Lower leg skin (tissue), 4 donors: ENCODE results near the gene AGMO. TPM values are rescaled to one million over a fixed set of nuclear protein-coding genes. Genes with fewer than 3 reads are reported as not detected.

Experiments used
- DNase-seq, 2 donors: peaks; one replicate each; pipeline ENCODE4 v3.0.0-alpha.2; 2019; ENCODE audit warnings: low spot score in 2 of 2
- H3K4me3 ChIP-seq: fragments of 200-600 bp; sonication (generic); 2 replicates; pipeline ENCODE4 v1.5.1; 2017; ENCODE audit warnings: mild to moderate bottlenecking, low read depth; ENCODE audit not compliant: poor library complexity, severe bottlenecking
- POLR2A ChIP-seq, 2 donors: fragments of 450-650 bp; IDR thresholded peaks; one replicate each; pipeline ENCODE4 v1.6.1; 2016 to 2017; ENCODE audit warnings: antibody characterized with exemption in 2 of 2, mild to moderate bottlenecking in 1 of 2, moderate library complexity in 1 of 2
- WGBS, 2 donors: methylation state at CpG; one replicate each; pipeline ENCODE4 v1.1.5; 2018; 5-methylcytosine and 5-hydroxymethylcytosine counted together
- intact Hi-C: fragments of 100-400 bp; cut with DNase I; formaldehyde crosslinking; loops from one replicate; pipeline ENCODE4 v1.15.0; 2023; ENCODE audit warnings: low total_unique reads
- total RNA-seq, 4 donors: library from RNA; depleted of rRNA; stranded (reverse); fragments of >200 nt; gene quantifications; one replicate each; pipeline ENCODE4 v1.1.0, GENCODE V29; 2016
- TF ChIP-seq, protein P1 (sequence below), 3 donors: fragments of 450-650 bp; IDR thresholded peaks; one replicate each; pipeline ENCODE4 v1.5.1; 2016; ENCODE audit warnings: antibody characterized with exemption in 3 of 3, mild to moderate bottlenecking in 3 of 3, moderate library complexity in 2 of 3

Gene AGMO
- total RNA-seq, 4 donors from 2014 or later: 0.15 to 0.58 (median 0.22) TPM; not detected in 1

DNA sequence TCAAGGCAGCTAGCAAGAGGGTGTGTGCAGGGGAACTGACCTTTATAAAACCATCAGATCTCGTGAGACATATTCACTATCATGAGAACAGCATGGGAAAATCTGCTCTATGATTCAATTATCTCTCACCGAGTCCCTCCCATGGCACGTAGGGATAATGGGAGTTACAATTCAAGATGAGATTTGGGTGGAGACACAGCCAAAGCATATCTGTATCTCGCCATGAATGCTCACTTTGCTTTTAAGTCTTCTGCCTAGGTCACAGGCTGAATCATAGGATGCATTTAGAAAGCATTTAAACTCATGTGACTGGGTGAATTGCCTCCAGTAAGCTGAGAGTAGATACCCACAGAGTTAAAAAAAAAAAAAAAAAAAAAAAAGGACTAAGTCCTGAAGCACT is 220.0 kb downstream of the AGMO start:
- TF ChIP-seq, protein P1, sequence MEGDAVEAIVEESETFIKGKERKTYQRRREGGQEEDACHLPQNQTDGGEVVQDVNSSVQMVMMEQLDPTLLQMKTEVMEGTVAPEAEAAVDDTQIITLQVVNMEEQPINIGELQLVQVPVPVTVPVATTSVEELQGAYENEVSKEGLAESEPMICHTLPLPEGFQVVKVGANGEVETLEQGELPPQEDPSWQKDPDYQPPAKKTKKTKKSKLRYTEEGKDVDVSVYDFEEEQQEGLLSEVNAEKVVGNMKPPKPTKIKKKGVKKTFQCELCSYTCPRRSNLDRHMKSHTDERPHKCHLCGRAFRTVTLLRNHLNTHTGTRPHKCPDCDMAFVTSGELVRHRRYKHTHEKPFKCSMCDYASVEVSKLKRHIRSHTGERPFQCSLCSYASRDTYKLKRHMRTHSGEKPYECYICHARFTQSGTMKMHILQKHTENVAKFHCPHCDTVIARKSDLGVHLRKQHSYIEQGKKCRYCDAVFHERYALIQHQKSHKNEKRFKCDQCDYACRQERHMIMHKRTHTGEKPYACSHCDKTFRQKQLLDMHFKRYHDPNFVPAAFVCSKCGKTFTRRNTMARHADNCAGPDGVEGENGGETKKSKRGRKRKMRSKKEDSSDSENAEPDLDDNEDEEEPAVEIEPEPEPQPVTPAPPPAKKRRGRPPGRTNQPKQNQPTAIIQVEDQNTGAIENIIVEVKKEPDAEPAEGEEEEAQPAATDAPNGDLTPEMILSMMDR (IDR thresholded peaks at IDR 0.05): no peak
- no peak for TF ChIP-seq POLR2A (IDR thresholded peaks at IDR 0.05)
- intact Hi-C loops: no loop called here
- WGBS, 2 donors: 67 to 90% methylated on average over 4 of the region's 4 CpGs
- H3K4me3 ChIP-seq: no peak overlapping the region
- no peak for DNase-seq

DNA sequence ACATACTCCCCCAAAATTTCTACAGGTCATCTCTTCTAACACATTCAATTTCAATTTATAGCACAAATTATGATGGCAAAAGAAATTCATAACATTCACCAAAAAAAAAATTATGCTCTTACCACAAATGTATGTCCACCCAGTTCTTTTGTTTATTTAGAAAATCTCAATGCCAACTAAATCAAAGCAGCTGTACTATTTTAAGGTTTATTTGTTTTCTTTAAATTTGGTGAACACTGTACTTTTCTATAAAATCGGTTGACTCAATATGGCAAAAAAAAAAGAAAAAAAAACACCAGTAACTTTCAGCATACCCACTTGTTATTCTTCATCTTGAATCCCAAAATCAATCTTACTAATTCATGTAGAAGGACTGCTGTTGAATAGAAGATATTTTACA is 225.7 kb downstream of the AGMO start:
- no peak for DNase-seq
- WGBS, 2 donors: 87 to 88% methylated on average over 1 of the region's 1 CpG
- no peak for TF ChIP-seq POLR2A (IDR thresholded peaks at IDR 0.05)
- TF ChIP-seq, protein P1 (IDR thresholded peaks at IDR 0.05): no peak
- no peak overlapping the region for H3K4me3 ChIP-seq
- intact Hi-C loops: no loop called here

DNA sequence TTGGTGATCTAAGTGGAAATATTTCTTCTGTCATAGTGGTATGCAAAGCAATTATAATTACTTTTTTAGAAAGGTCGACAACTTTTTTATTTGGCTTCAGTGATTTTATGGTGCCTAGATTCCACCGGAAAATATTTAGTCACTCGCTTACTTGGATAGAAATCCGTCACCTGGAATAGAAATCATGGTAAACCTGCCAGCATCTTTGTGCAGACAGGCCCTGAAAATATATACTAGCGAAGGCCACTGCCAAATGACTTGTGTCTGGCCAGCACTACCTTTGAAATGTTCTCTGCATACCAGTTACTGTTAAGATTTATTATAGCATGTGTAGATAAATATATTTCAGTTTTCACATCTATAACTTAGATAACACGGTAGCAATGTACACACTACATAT is 226.4 kb downstream of the AGMO start:
- DNase-seq: no peak
- no peak for TF ChIP-seq POLR2A (IDR thresholded peaks at IDR 0.05)
- TF ChIP-seq, protein P1 (IDR thresholded peaks at IDR 0.05): no peak
- WGBS, 2 donors: 44 to 57% methylated on average over 6 of the region's 6 CpGs
- intact Hi-C loops: no loop called here
- no peak overlapping the region for H3K4me3 ChIP-seq

DNA sequence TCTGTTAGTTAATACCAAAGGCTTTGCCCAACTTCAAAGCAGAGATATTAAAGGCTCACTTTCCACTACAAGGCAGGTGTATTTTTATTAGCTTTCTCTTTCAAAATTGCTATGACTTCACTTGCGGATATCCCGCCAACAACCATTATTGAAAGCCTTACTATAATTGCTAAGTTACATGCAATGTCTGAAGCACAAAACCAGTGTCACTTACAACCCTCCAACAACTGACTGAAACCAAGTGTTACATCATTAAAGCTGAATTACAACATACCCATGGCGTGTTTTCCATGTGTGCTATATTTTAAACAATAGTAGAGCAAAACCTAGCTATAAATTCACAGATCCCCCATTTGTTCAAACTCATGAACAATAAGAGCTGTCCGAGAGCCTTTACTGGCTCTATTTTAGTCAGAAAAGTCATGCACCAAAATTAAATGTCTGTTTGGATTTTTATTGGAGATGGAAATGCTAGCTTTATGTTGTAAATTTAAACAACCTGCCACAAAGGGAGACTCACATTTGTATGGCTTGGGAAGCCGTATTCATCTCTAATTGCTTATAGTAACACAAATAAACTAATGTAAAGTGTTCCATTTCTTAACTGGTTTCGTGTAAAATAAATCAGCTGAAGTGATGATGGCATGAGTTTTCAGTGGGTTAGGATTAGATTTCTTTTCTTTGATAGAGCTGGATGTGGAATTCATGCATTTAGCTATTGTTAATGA is 227.1 kb downstream of the AGMO start:
- 55 to 57% methylated on average over 6 of the region's 6 CpGs for WGBS, 2 donors
- no peak overlapping the region for H3K4me3 ChIP-seq
- DNase-seq: no peak
- TF ChIP-seq, protein P1 (IDR thresholded peaks at IDR 0.05): no peak
- no peak for TF ChIP-seq POLR2A (IDR thresholded peaks at IDR 0.05)
- intact Hi-C loops: no loop called here

DNA sequence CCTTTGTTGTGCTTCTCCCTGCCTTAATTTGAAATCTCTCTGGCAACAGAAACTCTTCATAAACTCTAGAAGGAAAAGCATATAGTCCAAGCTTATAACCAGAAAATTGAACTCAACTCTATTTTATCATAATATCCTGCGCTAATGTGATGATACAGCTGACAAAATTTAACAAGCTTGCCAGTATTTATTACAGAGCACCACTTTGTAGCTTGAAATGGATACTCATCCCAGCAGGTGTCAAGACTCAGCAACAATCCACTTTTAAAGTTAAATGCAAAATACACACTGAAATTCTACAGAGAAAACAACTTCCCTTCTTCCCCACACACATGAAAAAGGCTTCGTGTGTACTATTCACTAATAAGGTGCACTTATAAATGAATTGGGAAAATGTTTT is 228.9 kb downstream of the AGMO start:
- no peak overlapping the region for H3K4me3 ChIP-seq
- intact Hi-C loops: no loop called here
- whole genome bisulfite sequencing, 2 donors: 92 to 93% methylated on average over 2 of the region's 2 CpGs
- TF ChIP-seq, protein P1 (IDR thresholded peaks at IDR 0.05): no peak
- TF ChIP-seq POLR2A (IDR thresholded peaks at IDR 0.05): no peak
- DNase-seq: no peak

DNA sequence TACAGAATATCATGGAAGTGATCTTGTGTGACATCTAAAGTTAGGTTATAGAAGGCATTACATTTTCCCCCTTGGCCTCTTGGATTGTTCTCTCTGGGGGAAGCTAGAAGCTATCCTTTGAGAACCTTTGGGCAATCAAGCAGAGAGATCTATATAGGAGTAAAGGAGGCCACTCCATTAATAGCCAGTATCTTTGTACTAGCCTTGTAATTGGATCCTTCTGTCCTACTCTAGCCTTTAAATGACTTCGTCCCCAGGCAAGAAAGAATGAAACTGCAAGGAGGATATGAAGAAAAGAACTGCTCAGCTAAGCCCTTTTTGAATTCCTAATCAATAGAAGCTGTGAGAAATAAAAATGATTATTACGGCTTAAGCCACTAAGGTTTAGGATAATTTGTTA is 230.9 kb downstream of the AGMO start:
- no peak overlapping the region for H3K4me3 ChIP-seq
- WGBS, 2 donors: 66 to 74% methylated on average over 2 of the region's 2 CpGs
- intact Hi-C loops: no loop called here
- no peak for TF ChIP-seq POLR2A (IDR thresholded peaks at IDR 0.05)
- TF ChIP-seq, protein P1 (IDR thresholded peaks at IDR 0.05): no peak
- DNase-seq: no peak
